ENCODE data around the gene SETD2. TPM values are rescaled to one million over a fixed set of nuclear protein-coding genes. Genes with fewer than 3 reads are reported as not detected.
"Not testable (repeated sequence)": the region's sequence is repeated elsewhere in the genome, so short reads cannot be mapped to it uniquely, and the experiment has no call there.

SETD2 gene, protein sequence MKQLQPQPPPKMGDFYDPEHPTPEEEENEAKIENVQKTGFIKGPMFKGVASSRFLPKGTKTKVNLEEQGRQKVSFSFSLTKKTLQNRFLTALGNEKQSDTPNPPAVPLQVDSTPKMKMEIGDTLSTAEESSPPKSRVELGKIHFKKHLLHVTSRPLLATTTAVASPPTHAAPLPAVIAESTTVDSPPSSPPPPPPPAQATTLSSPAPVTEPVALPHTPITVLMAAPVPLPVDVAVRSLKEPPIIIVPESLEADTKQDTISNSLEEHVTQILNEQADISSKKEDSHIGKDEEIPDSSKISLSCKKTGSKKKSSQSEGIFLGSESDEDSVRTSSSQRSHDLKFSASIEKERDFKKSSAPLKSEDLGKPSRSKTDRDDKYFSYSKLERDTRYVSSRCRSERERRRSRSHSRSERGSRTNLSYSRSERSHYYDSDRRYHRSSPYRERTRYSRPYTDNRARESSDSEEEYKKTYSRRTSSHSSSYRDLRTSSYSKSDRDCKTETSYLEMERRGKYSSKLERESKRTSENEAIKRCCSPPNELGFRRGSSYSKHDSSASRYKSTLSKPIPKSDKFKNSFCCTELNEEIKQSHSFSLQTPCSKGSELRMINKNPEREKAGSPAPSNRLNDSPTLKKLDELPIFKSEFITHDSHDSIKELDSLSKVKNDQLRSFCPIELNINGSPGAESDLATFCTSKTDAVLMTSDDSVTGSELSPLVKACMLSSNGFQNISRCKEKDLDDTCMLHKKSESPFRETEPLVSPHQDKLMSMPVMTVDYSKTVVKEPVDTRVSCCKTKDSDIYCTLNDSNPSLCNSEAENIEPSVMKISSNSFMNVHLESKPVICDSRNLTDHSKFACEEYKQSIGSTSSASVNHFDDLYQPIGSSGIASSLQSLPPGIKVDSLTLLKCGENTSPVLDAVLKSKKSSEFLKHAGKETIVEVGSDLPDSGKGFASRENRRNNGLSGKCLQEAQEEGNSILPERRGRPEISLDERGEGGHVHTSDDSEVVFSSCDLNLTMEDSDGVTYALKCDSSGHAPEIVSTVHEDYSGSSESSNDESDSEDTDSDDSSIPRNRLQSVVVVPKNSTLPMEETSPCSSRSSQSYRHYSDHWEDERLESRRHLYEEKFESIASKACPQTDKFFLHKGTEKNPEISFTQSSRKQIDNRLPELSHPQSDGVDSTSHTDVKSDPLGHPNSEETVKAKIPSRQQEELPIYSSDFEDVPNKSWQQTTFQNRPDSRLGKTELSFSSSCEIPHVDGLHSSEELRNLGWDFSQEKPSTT (N-terminal part only)
- 10 to 100 TPM; 42.9 to 59.6 (median 47.7) TPM for total RNA-seq

DNA sequence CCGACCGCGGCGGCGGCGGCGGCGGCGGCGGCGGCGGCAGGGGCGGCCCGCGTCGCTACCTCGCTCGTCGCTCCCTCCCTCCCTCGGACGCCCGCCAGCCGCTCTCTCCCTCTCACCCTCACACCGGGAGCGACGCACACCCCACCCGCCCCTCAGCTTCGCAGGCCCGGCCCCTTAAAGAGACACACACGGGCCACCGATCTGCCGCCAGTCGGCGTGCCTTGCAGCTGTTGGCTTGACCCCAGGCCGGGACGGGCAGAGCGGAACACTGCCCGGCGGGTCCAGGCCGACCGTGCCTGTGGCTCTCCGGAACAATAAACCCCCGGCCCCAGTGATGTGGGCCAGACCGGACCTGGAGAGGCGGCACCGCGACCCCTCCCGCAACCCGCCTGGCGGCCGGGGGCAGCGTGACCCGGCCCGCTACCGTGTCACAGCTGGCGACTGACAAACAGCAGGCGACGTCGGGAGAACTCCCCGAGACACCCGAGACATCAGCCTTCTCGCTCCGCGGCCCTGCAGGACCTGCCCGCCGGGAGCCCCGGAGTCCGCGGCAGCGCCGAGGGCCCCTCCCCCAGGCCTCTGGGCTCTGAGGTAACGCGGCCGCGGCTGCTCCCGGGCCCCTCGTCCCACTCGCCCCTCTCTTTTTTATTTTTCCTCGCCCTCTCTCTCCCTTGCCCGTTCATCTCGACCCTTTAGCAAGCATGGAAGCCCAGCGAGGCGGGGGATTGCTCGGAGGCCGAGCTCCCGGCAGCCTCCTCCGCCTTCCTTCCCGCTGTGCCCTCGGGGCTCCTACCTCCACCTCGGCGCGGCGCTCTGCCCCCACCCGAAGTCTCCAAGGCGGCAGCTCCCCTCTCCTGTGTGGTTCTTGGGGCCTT lies at the start of gene SETD2:
Gene SETD2, minus strand, starts transcription at position 107 of the 875 bp plus-strand sequence. CDS start 189 bp downstream, outside the sequence.
- WGBS, 2 donors, result 0 to 1% methylated on average over 51 to 83 of the region's 95 CpGs
- intact Hi-C loops (cut with DNase I; ENCODE audit: low total_unique reads), result no loop called here
- TF ChIP-seq POLR2A (IDR thresholded peaks at IDR 0.05), result no peak
- TF ChIP-seq, protein P1, sequence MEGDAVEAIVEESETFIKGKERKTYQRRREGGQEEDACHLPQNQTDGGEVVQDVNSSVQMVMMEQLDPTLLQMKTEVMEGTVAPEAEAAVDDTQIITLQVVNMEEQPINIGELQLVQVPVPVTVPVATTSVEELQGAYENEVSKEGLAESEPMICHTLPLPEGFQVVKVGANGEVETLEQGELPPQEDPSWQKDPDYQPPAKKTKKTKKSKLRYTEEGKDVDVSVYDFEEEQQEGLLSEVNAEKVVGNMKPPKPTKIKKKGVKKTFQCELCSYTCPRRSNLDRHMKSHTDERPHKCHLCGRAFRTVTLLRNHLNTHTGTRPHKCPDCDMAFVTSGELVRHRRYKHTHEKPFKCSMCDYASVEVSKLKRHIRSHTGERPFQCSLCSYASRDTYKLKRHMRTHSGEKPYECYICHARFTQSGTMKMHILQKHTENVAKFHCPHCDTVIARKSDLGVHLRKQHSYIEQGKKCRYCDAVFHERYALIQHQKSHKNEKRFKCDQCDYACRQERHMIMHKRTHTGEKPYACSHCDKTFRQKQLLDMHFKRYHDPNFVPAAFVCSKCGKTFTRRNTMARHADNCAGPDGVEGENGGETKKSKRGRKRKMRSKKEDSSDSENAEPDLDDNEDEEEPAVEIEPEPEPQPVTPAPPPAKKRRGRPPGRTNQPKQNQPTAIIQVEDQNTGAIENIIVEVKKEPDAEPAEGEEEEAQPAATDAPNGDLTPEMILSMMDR (IDR thresholded peaks at IDR 0.05), result no peak
- peak within 1 kb of the TSS; percentile 72 for H3K4me3 ChIP-seq (ENCODE audit: low read depth, poor library complexity, severe bottlenecking)
- DNase-seq (ENCODE audit: low spot score in 2 of 2), result peak; percentile 92 to 98

DNA sequence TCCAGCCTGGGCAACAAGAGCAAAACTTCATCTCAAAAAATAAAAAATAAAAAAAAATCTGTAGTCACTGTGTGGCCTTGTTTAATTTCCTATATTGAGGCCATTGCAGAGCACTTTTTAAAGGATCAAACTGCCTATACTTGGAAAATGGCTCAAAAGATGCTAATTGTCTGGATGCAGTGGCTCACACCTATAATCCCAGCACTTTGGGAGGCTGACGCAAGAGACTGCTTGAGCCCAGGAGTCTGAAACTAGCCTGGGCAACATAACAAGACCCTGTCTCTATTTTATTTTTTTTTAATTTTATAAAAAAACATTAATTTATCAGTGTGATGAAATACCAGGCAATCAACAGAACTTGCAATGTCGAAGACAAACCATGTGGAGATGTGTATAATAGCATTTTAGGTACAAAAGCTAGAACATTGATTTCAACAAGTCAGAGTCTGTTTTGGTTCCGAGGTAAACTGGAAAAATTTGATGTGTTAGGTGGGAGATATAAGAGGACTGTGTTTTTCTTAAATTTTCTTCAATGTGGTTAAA lies 47.0 kb upstream of the SETD2 start:
- intact Hi-C loops (cut with DNase I; ENCODE audit: low total_unique reads), result no loop called here
- 93 to 98% methylated on average over 3 of the region's 3 CpGs for WGBS, 2 donors
- no peak overlapping the region for H3K4me3 ChIP-seq (ENCODE audit: low read depth, poor library complexity, severe bottlenecking)
- DNase-seq (ENCODE audit: low spot score in 2 of 2), result no peak
- TF ChIP-seq, protein P1 (IDR thresholded peaks at IDR 0.05), result no peak
- TF ChIP-seq POLR2A (IDR thresholded peaks at IDR 0.05), result no peak

DNA sequence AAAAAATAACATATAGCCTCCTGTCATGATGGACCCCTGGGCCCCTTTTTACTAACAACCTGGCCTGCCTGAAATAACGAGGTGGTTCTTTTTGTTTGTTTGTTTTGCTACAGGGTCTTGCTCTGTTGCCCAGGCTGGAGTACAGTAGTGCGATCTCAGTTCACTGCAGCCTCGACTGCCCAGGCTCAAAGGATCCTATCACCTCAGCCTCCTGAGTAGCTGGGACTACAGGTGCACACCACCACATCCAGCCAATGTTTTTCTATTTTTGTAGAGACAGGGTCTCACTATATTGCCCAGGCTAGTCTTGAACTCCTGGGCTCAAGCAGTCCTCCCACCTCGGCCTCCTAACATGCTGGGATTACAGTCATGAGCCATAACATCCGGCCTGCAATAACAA lies 42.1 kb upstream of the SETD2 start:
- intact Hi-C loops (cut with DNase I; ENCODE audit: low total_unique reads), result not testable (repeated sequence)
- 95 to 96% methylated on average over 5 of the region's 5 CpGs for WGBS, 2 donors

DNA sequence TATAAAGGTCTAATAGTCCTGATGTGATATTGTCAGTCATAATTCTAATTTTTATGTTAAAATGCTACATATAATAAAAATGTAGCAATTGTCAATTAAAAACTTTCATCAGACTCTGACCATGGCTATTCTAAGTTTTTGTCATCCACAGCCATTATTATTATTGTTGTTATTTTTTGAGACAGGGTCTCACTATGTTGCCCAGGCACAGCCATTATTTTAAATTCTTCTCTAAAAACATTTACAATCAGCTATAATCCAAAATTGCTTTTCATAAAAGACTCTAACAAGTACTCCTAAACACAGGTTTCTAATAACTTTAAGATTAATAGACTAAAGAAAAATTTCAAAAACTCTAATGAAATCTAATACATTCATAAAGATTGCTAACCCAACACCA lies 41.0 kb upstream of the SETD2 start:
- H3K4me3 ChIP-seq (ENCODE audit: low read depth, poor library complexity, severe bottlenecking), result no peak overlapping the region
- TF ChIP-seq POLR2A (IDR thresholded peaks at IDR 0.05), result no peak
- TF ChIP-seq, protein P1 (IDR thresholded peaks at IDR 0.05), result no peak
- intact Hi-C loops (cut with DNase I; ENCODE audit: low total_unique reads), result no loop called here
- DNase-seq (ENCODE audit: low spot score in 2 of 2), result no peak

More for the DNA sequence above, 42.1 kb upstream of the SETD2 start:
- not testable (repeated sequence) for DNase-seq (ENCODE audit: low spot score in 2 of 2); H3K4me3 ChIP-seq (ENCODE audit: low read depth, poor library complexity, severe bottlenecking)

DNA sequence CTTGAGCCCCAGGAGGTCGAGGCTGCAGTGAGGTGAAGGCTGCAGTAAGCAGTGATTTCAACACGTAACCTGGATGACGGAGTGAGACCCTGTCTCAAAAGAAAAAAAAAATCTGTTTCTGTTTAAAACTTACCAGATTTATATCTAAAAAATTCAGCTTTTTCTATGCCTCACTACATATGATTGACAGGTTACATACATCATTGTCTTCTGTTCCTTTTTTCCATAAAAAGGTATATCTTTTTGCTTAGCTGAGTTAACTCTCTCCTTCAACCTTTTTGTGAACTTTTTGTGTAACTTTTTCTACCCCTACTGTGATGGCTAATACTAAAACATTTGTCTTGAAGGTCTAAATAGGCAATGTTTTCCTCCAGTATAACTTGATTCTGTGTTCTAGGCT lies 38.6 kb upstream of the SETD2 start:
- TF ChIP-seq, protein P1 (IDR thresholded peaks at IDR 0.05), result no peak
- TF ChIP-seq POLR2A (IDR thresholded peaks at IDR 0.05), result no peak
- H3K4me3 ChIP-seq (ENCODE audit: low read depth, poor library complexity, severe bottlenecking), result no peak overlapping the region
- no peak for DNase-seq (ENCODE audit: low spot score in 2 of 2)
- intact Hi-C loops (cut with DNase I; ENCODE audit: low total_unique reads), result no loop called here
- WGBS, 2 donors, result 88 to 93% methylated on average over 3 of the region's 3 CpGs

All from lower leg skin (tissue), 4 donors.